ENCODE results near the gene HOXD8.

Gene HOXD8

DNA sequence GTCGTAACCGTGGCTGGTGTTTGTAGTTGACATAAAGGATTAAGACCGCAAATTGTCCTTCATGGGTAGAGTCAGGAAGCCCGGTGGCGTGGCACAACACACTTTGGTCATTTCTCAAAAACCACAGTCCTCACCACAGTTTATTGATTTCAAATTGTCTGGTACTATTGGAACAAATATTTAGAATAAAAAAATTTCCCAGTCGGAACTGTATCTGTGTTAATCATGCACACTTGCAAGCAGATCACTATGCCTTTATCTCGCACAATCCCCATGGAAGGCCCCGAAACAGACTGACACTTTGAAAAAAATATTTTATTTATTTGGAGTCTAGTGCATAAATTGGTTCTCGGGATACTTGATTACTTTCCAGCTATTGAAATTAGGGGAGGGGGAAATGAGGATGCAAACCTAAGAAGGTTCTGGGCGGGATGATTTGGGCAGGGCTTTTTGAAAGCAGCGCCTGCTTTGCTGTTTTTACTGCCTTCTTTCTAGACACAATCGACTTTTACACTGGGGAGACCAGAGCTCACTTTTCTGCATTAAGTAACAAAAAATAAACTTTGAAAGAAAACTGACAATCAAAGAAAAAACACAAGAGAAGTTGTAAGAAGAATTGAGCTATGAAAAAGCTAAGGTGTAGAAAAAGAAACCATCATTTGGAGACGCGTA is 43.5 kb downstream of the HOXD8 start:
- no peak overlapping the region for H3K4me3 ChIP-seq (ENCODE audit: low read length)
- peaks cover 12% of the 10 kb centered on the region for H3K27me3 ChIP-seq (ENCODE audit: control insufficient read depth, insufficient read depth, low read length)

DNA sequence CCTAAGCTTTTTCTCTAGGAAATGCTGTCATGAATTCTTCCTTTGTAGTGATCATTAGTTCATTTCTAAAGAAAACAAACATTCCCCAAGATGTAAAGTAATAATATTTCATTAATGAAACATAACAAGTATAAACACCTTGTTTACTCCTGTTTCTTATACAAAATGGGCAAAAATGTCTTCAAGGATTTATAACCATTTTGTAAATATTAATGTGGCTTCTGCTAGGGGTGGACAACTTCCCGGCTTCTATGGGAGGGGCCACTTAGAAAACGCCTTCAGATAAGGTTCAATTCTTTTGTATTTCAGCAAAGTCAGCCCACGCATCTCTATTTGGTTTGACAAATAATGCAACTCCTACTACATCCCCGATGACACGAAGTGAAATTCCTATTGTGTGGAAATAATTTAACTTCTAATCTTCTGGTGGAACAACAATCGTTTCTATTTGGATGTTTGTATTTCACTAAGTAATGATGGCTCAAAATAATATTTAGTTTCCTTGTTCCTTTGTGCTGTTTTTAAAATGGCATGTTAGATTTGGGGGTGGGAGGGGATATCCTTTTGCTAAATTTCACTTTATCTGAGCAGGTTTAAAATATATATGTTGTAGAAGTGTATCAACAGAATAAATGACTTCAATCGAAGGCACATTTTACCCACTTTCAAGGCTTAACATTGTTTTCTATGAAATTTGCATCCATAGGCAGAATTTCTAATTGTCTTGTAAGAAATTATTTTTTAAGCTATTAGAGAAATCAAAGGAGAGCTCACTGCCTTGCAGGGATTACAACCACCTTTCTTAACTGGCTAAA is 44.3 kb downstream of the HOXD8 start:
- Histone ChIP-seq H3K27me3 (ENCODE audit: control insufficient read depth, insufficient read depth, low read length) (peaks cover 12% of the 10 kb centered on the region), H3K4me1 (ENCODE audit: control insufficient read depth, insufficient read depth, low read length) (no peaks in the 10 kb centered on the region), H3K36me3 (ENCODE audit: control insufficient read depth, insufficient read depth, low read length) (no peaks in the 10 kb centered on the region), H3K4me3 (ENCODE audit: low read length) (no peak overlapping the region), H3K9ac (ENCODE audit: low read length) (no peak overlapping the region), H3K27ac (ENCODE audit: low read depth, low read length) (no peak overlapping the region)

More for the DNA sequence above, 43.5 kb downstream of the HOXD8 start:
- Histone ChIP-seq H3K27ac (ENCODE audit: low read depth, low read length) (no peak overlapping the region), H3K9ac (ENCODE audit: low read length) (no peak overlapping the region), H3K36me3 (ENCODE audit: control insufficient read depth, insufficient read depth, low read length) (no peaks in the 10 kb centered on the region), H3K4me1 (ENCODE audit: control insufficient read depth, insufficient read depth, low read length) (no peaks in the 10 kb centered on the region)

DNA sequence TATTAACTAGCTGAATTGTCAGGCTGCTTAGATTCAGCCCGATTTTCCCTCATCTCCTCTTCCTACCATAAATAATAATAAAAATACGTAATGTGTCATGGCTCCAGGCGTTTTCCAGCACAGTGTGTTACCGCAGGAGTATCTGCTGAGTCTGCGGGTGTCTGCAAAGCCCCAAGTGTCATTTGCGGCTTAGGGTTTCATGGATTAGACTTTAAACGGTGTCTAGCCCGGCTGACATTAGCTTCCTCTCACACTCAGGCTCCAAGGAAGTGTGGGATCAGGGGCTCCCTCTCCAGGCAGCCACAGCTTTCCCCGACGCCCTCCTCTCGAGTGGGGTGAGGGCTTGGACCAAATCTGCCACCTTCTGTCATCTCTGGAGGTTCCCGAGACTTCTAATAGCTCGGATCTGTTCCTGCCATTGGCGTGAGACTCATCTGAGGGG is 44.9 kb downstream of the HOXD8 start:
- Histone ChIP-seq H3K9ac (ENCODE audit: low read length) (no peak overlapping the region), H3K4me1 (ENCODE audit: control insufficient read depth, insufficient read depth, low read length) (no peaks in the 10 kb centered on the region), H3K27me3 (ENCODE audit: control insufficient read depth, insufficient read depth, low read length) (peaks cover 12% of the 10 kb centered on the region), H3K27ac (ENCODE audit: low read depth, low read length) (no peak overlapping the region), H3K4me3 (ENCODE audit: low read length) (no peak overlapping the region), H3K36me3 (ENCODE audit: control insufficient read depth, insufficient read depth, low read length) (no peaks in the 10 kb centered on the region)

DNA sequence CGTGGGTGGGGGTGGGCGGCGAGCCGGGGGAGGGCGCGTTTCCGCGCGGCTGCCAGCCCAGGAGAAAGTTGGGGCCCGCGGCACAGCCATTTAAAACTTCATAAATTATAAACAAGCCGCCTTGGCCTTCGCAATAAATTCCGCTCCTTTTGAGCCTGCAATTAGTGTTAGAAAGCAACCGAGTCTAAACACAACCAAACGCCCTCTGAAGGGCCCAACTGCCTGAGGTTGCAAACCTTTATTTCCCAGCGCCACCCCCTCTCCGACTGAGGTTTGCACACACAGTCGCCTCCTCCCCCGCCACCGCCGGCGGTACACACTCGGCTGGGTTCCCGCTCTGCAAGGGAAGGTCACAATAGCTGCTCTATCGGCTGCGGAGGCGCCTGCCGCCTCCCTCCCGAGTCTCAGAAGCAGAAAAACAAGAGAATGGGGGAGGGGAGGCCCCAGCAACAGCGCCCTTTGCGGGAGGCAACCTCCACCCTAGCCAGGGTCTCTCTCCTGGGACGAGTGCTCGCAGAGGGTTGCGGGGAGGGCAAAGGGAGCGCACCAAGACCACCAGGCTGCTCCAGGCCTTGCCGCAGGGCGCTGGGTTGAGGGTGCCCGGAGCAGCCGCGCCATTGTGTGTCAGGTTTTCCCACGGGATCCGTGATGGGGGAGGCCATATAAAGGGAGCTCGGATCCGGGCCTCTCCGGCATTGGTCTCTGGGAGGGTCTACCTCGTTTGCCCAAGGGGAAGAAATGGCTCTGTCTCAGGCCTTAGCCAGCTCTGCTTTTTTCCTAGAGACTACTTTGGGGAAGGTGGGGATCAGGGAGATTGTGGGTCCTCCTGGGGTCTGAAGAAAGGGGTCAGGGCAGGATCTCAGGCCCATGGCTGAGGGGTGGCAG is 45.6 kb downstream of the HOXD8 start:
- H3K36me3 ChIP-seq (ENCODE audit: control insufficient read depth, insufficient read depth, low read length) = no peaks in the 10 kb centered on the region
- H3K27me3 ChIP-seq (ENCODE audit: control insufficient read depth, insufficient read depth, low read length) = peaks cover 12% of the 10 kb centered on the region
- no peak overlapping the region for H3K9ac ChIP-seq (ENCODE audit: low read length)
- peak overlapping the region; percentile 31 for H3K4me3 ChIP-seq (ENCODE audit: low read length)
- no peaks in the 10 kb centered on the region for H3K4me1 ChIP-seq (ENCODE audit: control insufficient read depth, insufficient read depth, low read length)
- no peak overlapping the region for H3K27ac ChIP-seq (ENCODE audit: low read depth, low read length)

DNA sequence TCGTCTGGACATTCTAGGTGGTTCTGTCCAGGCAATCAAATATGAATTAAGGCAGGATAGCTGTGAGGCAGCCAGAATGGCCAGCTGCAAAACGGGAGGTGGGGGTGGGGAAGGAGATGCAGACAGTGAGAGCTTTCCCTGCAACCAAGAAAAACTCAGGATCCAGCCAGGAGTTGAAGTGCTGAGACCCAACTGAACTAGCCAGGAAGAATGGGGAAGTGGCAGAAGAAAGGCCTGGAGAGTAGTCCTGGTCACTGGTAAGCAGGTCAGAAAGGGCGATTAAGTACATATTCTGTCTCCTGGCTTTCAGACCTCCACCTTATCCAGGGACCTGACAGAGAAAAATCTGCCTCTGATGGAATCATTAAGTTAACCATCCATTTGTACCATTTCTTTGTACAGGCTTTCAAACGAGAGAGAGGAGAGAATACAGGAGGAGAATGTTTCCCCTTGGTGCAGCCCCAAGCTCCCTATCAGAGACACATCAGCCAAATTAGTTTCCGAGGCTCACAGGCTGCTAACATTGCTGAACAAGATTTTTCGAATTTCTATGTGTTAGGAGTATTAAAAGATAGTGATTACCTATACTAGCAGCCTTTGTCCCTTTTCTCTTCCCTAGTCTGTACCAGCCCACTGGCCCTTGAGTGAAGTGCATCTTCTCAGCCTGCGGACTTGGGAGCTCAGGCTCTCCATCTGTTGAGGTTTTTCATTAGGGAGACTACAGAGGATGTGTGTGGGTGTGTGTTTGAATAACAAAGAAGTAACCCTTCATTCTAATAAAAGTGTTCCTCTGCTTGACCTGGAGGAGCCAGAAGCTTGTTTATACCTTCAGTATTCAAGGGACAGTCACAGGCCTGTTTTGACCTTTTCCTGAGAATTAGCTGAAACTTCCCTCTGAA is 46.5 kb downstream of the HOXD8 start:
- Histone ChIP-seq H3K9ac (ENCODE audit: low read length) (no peak overlapping the region), H3K4me1 (ENCODE audit: control insufficient read depth, insufficient read depth, low read length) (no peaks in the 10 kb centered on the region), H3K36me3 (ENCODE audit: control insufficient read depth, insufficient read depth, low read length) (no peaks in the 10 kb centered on the region), H3K27ac (ENCODE audit: low read depth, low read length) (no peak overlapping the region), H3K4me3 (ENCODE audit: low read length) (no peak overlapping the region), H3K27me3 (ENCODE audit: control insufficient read depth, insufficient read depth, low read length) (peaks cover 12% of the 10 kb centered on the region)

DNA sequence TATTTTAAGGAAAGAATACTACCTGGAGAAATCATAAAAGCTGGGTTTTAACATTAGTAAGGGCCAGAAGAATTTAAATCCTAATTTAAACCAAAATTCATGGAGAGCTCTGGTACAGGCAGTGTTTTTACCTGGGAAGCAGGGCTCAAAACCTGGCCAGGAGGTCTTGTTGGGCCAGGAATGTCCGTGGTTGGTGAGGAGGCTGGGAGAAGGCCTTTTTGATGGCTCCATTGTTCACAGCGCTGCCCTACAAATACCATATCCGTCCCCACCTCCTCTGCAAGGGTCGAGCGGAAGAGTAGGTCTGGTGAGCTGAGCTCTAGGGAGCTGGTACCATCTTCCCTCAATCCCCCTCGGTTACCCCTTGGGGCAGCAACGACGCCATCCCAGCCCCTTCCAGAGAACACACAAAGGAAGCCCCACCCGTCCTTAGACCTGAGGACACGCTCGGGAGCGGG is 48.1 kb downstream of the HOXD8 start:
- Histone ChIP-seq H3K4me1 (ENCODE audit: control insufficient read depth, insufficient read depth, low read length) (no peaks in the 10 kb centered on the region), H3K36me3 (ENCODE audit: control insufficient read depth, insufficient read depth, low read length) (no peaks in the 10 kb centered on the region), H3K9ac (ENCODE audit: low read length) (no peak overlapping the region), H3K27ac (ENCODE audit: low read depth, low read length) (no peak overlapping the region), H3K4me3 (ENCODE audit: low read length) (peak overlapping the region; percentile 63), H3K27me3 (ENCODE audit: control insufficient read depth, insufficient read depth, low read length) (peaks cover 6% of the 10 kb centered on the region)

DNA sequence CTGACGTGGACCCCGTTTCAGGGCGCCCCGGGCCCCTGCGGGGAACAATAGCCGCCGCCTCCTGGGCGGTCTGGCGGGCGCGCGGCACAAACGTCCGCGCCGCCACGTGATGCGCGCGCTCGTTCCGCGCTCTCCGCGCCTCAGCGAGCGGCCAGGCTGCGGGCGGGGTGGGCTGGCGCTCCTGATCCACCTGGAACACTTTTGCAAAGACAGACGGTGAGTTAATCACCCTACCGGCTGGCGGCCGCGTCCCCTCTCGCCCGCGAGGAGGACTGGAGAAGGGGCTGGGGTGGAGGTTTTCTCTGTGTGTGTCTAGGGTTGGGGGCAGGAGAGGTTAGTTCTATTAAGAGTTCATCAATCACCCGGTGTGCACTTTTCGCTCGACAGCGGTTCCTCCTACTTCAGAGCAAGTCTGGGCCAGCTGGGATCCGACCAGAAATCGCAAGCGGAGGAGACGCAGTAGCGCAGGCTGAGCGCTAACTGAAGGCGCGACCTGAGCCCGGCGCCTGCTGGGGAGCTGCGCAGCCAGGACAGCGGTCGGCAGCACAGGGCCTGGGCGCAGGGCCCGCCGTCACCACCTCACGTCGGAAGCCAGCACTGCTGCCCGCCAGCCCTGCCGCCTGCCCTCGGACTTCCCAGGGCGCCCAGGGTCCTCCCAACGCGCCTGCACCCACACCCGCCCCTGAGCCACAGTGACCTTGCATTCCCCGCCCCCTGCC is 48.7 kb downstream of the HOXD8 start:
- H3K9ac ChIP-seq (ENCODE audit: low read length) = no peak overlapping the region

DNA sequence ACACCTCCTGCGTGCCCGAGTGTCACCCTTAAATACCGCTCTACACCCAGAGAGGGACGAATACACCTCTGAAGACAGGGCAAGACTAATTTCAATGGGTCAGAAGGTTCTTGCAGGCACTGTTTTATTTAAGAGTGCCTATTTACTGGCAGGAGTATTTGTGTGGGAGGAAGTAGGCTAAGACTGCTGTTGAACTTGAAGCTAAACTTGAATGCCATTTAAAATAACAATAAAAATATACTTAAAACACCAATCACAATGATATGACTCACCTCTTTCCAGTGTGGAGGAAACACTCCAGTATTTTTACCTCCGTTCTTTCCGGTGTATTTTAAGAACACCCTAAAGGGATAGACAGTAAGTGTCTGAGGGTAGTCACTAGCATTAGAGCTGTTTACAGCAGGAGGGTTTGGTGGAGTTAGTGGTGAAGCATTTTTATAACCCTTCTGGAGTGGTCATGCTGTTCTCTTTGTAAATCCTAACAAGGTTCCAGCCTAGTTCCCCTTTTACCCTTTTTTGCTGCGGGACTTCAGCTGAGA is 49.3 kb downstream of the HOXD8 start:
- no peak overlapping the region for H3K9ac ChIP-seq (ENCODE audit: low read length)
- peak overlapping the region; percentile 63 for H3K4me3 ChIP-seq (ENCODE audit: low read length)
- no peaks in the 10 kb centered on the region for H3K4me1 ChIP-seq (ENCODE audit: control insufficient read depth, insufficient read depth, low read length)
- H3K27me3 ChIP-seq (ENCODE audit: control insufficient read depth, insufficient read depth, low read length) = peaks cover 5% of the 10 kb centered on the region
- no peaks in the 10 kb centered on the region for H3K36me3 ChIP-seq (ENCODE audit: control insufficient read depth, insufficient read depth, low read length)
- H3K27ac ChIP-seq (ENCODE audit: low read depth, low read length) = no peak overlapping the region

More for the DNA sequence above, 48.7 kb downstream of the HOXD8 start:
- no peaks in the 10 kb centered on the region for H3K4me1 ChIP-seq (ENCODE audit: control insufficient read depth, insufficient read depth, low read length)
- no peaks in the 10 kb centered on the region for H3K36me3 ChIP-seq (ENCODE audit: control insufficient read depth, insufficient read depth, low read length)
- H3K4me3 ChIP-seq (ENCODE audit: low read length) = peak overlapping the region; percentile 63
- H3K27me3 ChIP-seq (ENCODE audit: control insufficient read depth, insufficient read depth, low read length) = peaks cover 5% of the 10 kb centered on the region
- H3K27ac ChIP-seq (ENCODE audit: low read depth, low read length) = no peak overlapping the region

DNA sequence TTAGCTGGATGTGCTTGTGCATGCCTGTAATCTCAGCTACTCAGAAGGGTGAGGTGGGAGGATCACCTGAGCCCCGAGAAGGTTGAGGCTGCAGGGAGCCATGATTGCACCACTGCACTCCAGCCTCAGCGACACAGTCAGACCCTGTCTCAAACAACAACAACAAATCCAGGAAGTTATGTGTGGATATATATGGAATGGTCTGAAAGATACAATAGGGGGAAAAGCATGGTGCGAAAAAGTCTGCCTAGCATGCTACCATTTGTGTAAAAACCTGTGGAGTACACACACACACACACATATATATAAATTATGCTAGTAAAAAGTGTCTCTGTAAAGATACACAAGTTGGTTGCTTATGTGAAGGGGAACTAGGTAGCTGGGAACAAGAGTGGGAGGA is 52.0 kb downstream of the HOXD8 start:
- no peak overlapping the region for H3K4me3 ChIP-seq (ENCODE audit: low read length)
- no peaks in the 10 kb centered on the region for H3K4me1 ChIP-seq (ENCODE audit: control insufficient read depth, insufficient read depth, low read length)
- no peak overlapping the region for H3K9ac ChIP-seq (ENCODE audit: low read length)
- H3K27ac ChIP-seq (ENCODE audit: low read depth, low read length) = no peak overlapping the region
- H3K27me3 ChIP-seq (ENCODE audit: control insufficient read depth, insufficient read depth, low read length) = no peaks in the 10 kb centered on the region
- H3K36me3 ChIP-seq (ENCODE audit: control insufficient read depth, insufficient read depth, low read length) = no peaks in the 10 kb centered on the region

Data from rectal smooth muscle tissue (tissue), 1 donor.